Natural killer cell (primary cell): ENCODE measurements around the gene BRCA2. TPM values are rescaled to one million over a fixed set of nuclear protein-coding genes. Genes with fewer than 3 reads are reported as not detected.

ENCODE experiments used
- ATAC-seq, 3 donors: fragments of 150-1000 bp in 2 of 3; fragments of 200-7000 bp in 1 of 3; cut with Tn5 transposase; 1 replicate in 1 of 3; 2 replicates in 2 of 3; pipeline ENCODE4 v1.10.0; 2021; ENCODE audit warnings: mild to moderate bottlenecking in 2 of 3, moderate library complexity in 2 of 3
- DNase-seq, 2 donors: peaks; one replicate each; pipeline versions ENCODE4 v3.0.0 to v3.0.0-alpha.2; 2013 to 2021; ENCODE audit warnings: mixed read lengths in 1 of 2
- H3K27ac ChIP-seq: one replicate; pipeline ENCODE4 v1.5.1; 2013; ENCODE audit warnings: mild to moderate bottlenecking, low read length
- H3K27me3 ChIP-seq: one replicate; pipeline ENCODE4 v1.6.1; 2013; ENCODE audit warnings: low read length; ENCODE audit not compliant: control insufficient read depth, insufficient read depth
- H3K36me3 ChIP-seq: one replicate; pipeline ENCODE4 v1.6.1; 2013; ENCODE audit warnings: low read length; ENCODE audit not compliant: control insufficient read depth, insufficient read depth
- H3K4me1 ChIP-seq: one replicate; pipeline ENCODE4 v1.6.1; 2013; ENCODE audit warnings: low read length; ENCODE audit not compliant: control insufficient read depth, insufficient read depth
- H3K4me3 ChIP-seq: one replicate; pipeline ENCODE4 v1.5.1; 2013; ENCODE audit warnings: low read length
- H3K9me3 ChIP-seq: one replicate; pipeline ENCODE4 v1.6.1; 2013; ENCODE audit warnings: low read length; ENCODE audit not compliant: control insufficient read depth, insufficient read depth
- H3K27ac Mint-ChIP-seq, 2 donors: one replicate each; pipeline ENCODE4 v1.8.0; 2022; ENCODE audit warnings: mild to moderate bottlenecking in 2 of 2, mixed read lengths in 2 of 2, moderate library complexity in 1 of 2
- H3K27me3 Mint-ChIP-seq, 2 donors: one replicate each; pipeline ENCODE4 v1.8.0; 2022; ENCODE audit warnings: low read depth in 2 of 2, mixed read lengths in 2 of 2
- H3K36me3 Mint-ChIP-seq: one replicate; pipeline ENCODE4 v1.8.0; 2022; ENCODE audit warnings: mixed read lengths
- H3K4me1 Mint-ChIP-seq, 2 donors: one replicate each; pipeline ENCODE4 v1.8.0; 2022; ENCODE audit warnings: mixed read lengths in 2 of 2
- H3K4me3 Mint-ChIP-seq: one replicate; pipeline ENCODE4 v1.8.0; 2022; ENCODE audit warnings: mild to moderate bottlenecking, moderate library complexity, mixed read lengths
- H3K9me3 Mint-ChIP-seq, 2 donors: one replicate each; pipeline ENCODE4 v1.8.0; 2022; ENCODE audit warnings: mixed read lengths in 2 of 2
- CTCF ChIP-seq: fragments of 200-600 bp; IDR thresholded peaks from one replicate; pipeline ENCODE4 v1.8.0; 2022; ENCODE audit warnings: antibody characterized with exemption
- WGBS: methylation state at CpG from one replicate; pipeline ENCODE4 v1.1.7; 2013; ENCODE audit warnings: missing lambda C conversion rate; ENCODE audit not compliant: insufficient coverage; 5-methylcytosine and 5-hydroxymethylcytosine counted together
- intact Hi-C: fragments of 100-400 bp; cut with micrococcal nuclease; formaldehyde crosslinking; loops from one replicate; pipeline ENCODE4 v1.14.2; 2022
- total RNA-seq, 4 donors: library from RNA; stranded (reverse); fragments of 120-200 nt in 1 of 4; gene quantifications; one replicate each; pipeline versions ENCODE4 v1.2.3 to v1.2.4, GENCODE V29; 2013 to 2022

BRCA2 gene
- total RNA-seq, 3 donors from 2014 or later (not counting 1 experiment from before 2014, with no cell fraction given), result 3.6 to 4.3 (median 3.6) TPM

GRCh38 chr13:32278426-32278825, 36.9 kb upstream of the BRCA2 start:
- Mint-ChIP-seq H3K36me3 (peaks cover 6% of the 10 kb centered on the region), H3K9me3 (no peaks in the 10 kb centered on the region), H3K4me1 (no peaks in the 10 kb centered on the region), H3K4me3 (no peak overlapping the region), H3K27me3 (no peaks in the 10 kb centered on the region), H3K27ac (no peak overlapping the region)
- DNase-seq (no peak), ATAC-seq (no peak)
- intact Hi-C loops, result no loop called here
- Histone ChIP-seq H3K4me1 (no peaks in the 10 kb centered on the region), H3K27me3 (no peaks in the 10 kb centered on the region), H3K4me3 (no peak overlapping the region), H3K9me3 (no peaks in the 10 kb centered on the region), H3K27ac (no peak overlapping the region), H3K36me3 (peaks cover 4% of the 10 kb centered on the region)
- TF ChIP-seq CTCF, result no peak
- WGBS, result 87% methylated on average over 1 of the region's 3 CpGs

GRCh38 chr13:32281096-32281495, 34.2 kb upstream of the BRCA2 start:
- TF ChIP-seq CTCF, result no peak

GRCh38 chr13:32282096-32282711, 33.1 kb upstream of the BRCA2 start:
- Histone ChIP-seq H3K27ac (no peak overlapping the region), H3K4me3 (no peak overlapping the region), H3K9me3 (no peaks in the 10 kb centered on the region), H3K4me1 (no peaks in the 10 kb centered on the region), H3K36me3 (peaks cover 2% of the 10 kb centered on the region), H3K27me3 (no peaks in the 10 kb centered on the region)
- WGBS, result no CpG with 5 or more reads among the region's 2 CpGs
- no peak for TF ChIP-seq CTCF
- no peak overlapping the region for H3K4me3 Mint-ChIP-seq
- H3K27ac Mint-ChIP-seq, result no peak overlapping the region
- no peak for ATAC-seq
- no peaks in the 10 kb centered on the region for H3K9me3 Mint-ChIP-seq
- intact Hi-C loops, result no loop called here
- DNase-seq, result no peak
- peaks cover 6% of the 10 kb centered on the region for H3K36me3 Mint-ChIP-seq
- H3K27me3 Mint-ChIP-seq, result no peaks in the 10 kb centered on the region
- H3K4me1 Mint-ChIP-seq, result no peaks in the 10 kb centered on the region

More at GRCh38 chr13:32281096-32281495, 34.2 kb upstream of the BRCA2 start:
- Histone ChIP-seq H3K27me3 (no peaks in the 10 kb centered on the region), H3K9me3 (no peaks in the 10 kb centered on the region), H3K4me1 (no peaks in the 10 kb centered on the region), H3K36me3 (peaks cover 2% of the 10 kb centered on the region), H3K4me3 (no peak overlapping the region), H3K27ac (no peak overlapping the region)
- H3K27ac Mint-ChIP-seq, result no peak overlapping the region
- H3K9me3 Mint-ChIP-seq, result no peaks in the 10 kb centered on the region
- DNase-seq (no peak), ATAC-seq (no peak)
- no peak overlapping the region for H3K4me3 Mint-ChIP-seq
- H3K27me3 Mint-ChIP-seq, result no peaks in the 10 kb centered on the region
- peaks cover 6% of the 10 kb centered on the region for H3K36me3 Mint-ChIP-seq
- intact Hi-C loops, result no loop called here
- H3K4me1 Mint-ChIP-seq, result no peaks in the 10 kb centered on the region
- 86% methylated on average over 1 of the region's 1 CpG for WGBS
